ENCODE results near the gene PMEPA1.

Gene PMEPA1

DNA sequence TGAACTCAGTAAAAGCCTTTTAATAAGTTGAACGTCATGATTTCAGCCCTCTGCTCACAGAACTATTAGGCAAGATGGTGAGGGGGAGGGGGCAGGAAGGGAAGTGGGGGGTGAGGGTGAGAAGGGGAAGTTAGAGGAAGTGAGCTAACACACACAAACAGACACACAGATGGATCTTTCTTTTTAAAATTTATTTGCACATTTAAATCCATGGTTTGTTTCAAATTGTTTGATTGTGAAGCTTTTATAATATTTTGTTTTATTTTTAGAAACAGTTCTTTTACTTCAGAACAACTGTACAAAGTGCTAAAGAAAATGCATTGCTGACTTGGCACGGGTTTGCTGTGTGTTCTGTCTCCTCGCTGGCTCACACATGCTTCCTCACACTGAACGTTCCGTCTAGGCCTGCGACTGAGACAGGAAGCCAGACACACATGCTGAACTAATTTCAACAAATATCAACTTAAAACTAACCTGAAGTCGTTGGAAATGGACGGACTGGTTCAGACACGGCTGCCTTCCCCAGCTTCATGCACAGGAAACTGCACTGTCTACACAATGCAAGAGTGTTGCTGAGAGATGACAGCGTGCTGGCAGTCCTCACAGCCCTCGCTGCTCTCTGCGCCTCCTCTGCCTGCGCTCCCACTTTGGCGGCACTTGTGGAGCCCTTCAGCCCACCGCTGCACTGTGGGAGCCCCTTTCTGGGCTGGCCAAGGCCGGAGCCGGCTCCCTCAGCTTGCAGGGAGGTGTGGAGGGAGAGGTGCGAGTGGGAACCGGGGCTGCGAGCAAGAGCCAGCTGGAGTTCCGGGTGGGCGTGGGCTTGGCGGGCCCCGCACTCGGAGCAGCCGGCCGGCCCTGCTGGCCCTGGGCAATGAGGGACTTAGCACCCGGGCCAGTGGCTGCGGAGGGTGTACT lies 81.5 kb downstream of the PMEPA1 start:
- ChIA-PET CTCF (no interaction called here), POLR2A (no interaction called here)
- DNase-seq (ENCODE audit: extremely low spot score), result no peak
- TF ChIP-seq ELF4 (IDR thresholded peaks at IDR 0.05), result no peak
- no peak for TF ChIP-seq CTBP1 (IDR thresholded peaks at IDR 0.05; ENCODE audit: borderline replicate concordance)
- no peak for TF ChIP-seq FOXM1 (IDR thresholded peaks at IDR 0.05; ENCODE audit: borderline replicate concordance)
- no peak for TF ChIP-seq HDGF (IDR thresholded peaks at IDR 0.05; ENCODE audit: borderline replicate concordance)
- no peak for TF ChIP-seq SP1 (IDR thresholded peaks at IDR 0.05)
- TF ChIP-seq FOXA1 (IDR thresholded peaks at IDR 0.05), result no peak
- TF ChIP-seq SUZ12 (IDR thresholded peaks at IDR 0.05), result no peak
- no peak for TF ChIP-seq TARDBP (IDR thresholded peaks at IDR 0.05)
- TF ChIP-seq NFRKB (IDR thresholded peaks at IDR 0.05), result no peak
- no peak for TF ChIP-seq LEF1 (IDR thresholded peaks at IDR 0.05; ENCODE audit: borderline replicate concordance)
- no peak for TF ChIP-seq FOXK2 (IDR thresholded peaks at IDR 0.05)
- TF ChIP-seq, protein P1, sequence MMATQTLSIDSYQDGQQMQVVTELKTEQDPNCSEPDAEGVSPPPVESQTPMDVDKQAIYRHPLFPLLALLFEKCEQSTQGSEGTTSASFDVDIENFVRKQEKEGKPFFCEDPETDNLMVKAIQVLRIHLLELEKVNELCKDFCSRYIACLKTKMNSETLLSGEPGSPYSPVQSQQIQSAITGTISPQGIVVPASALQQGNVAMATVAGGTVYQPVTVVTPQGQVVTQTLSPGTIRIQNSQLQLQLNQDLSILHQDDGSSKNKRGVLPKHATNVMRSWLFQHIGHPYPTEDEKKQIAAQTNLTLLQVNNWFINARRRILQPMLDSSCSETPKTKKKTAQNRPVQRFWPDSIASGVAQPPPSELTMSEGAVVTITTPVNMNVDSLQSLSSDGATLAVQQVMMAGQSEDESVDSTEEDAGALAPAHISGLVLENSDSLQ (IDR thresholded peaks at IDR 0.05), result no peak
- no peak for TF ChIP-seq L3MBTL2 (conservative IDR thresholded peaks at IDR 0.05)
- no peak for TF ChIP-seq BHLHE40 (IDR thresholded peaks at IDR 0.05; ENCODE audit: borderline replicate concordance)
- no peak for TF ChIP-seq ARNT (IDR thresholded peaks at IDR 0.05)
- no peak for TF ChIP-seq ZNF384 (IDR thresholded peaks at IDR 0.05)

DNA sequence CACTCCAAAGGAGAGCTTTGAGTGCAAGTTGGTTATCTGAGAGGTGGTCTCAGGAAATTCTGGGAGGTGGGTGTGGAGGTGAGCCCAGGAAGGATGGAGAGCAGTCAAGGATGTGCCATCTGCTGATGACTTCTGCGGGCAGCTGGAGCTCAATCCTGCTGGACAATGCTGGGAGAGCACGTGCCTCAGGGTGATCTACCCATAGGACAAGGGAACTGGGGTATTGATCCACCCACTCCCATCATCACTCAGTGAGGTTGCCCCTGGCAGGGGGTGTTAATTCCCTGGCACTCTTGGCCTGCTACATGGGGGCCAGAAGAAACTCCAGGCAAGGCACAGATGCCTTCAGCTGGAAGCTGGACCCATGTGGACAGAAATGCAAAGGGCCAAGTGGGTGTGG lies 82.5 kb downstream of the PMEPA1 start:
- no peak for DNase-seq (ENCODE audit: extremely low spot score)
- ChIA-PET CTCF (no interaction called here), POLR2A (no interaction called here)
- TF ChIP-seq HDGF (IDR thresholded peaks at IDR 0.05; ENCODE audit: borderline replicate concordance) (no peak), ARNT (IDR thresholded peaks at IDR 0.05) (no peak), TARDBP (IDR thresholded peaks at IDR 0.05) (no peak), ZNF384 (IDR thresholded peaks at IDR 0.05) (no peak), SUZ12 (IDR thresholded peaks at IDR 0.05) (no peak), NFRKB (IDR thresholded peaks at IDR 0.05) (no peak), L3MBTL2 (conservative IDR thresholded peaks at IDR 0.05) (no peak), LEF1 (IDR thresholded peaks at IDR 0.05; ENCODE audit: borderline replicate concordance) (no peak), ELF4 (IDR thresholded peaks at IDR 0.05) (no peak), FOXK2 (IDR thresholded peaks at IDR 0.05) (no peak), CTBP1 (IDR thresholded peaks at IDR 0.05; ENCODE audit: borderline replicate concordance) (no peak), FOXA1 (IDR thresholded peaks at IDR 0.05) (no peak), BHLHE40 (IDR thresholded peaks at IDR 0.05; ENCODE audit: borderline replicate concordance) (no peak), SP1 (IDR thresholded peaks at IDR 0.05) (no peak), FOXM1 (IDR thresholded peaks at IDR 0.05; ENCODE audit: borderline replicate concordance) (no peak)
- TF ChIP-seq, protein P1 (IDR thresholded peaks at IDR 0.05), result no peak

DNA sequence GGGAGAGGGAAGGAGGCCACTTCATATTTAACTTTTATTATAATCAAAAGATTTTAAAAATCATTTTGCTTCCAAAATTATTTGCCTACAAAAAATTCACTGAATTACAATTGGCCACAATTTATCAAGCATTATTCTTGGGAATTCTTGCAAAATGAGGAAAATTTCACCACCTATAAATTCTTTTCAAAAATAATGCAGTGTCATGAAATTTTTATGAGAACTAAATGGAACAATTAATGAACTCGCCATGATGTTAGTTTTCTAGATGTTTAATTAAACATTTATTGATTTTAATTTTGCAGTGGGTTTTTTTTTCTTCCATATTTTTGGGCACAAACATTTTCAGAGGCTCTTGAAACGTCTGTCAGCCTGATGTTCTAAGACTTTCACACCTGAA lies 83.8 kb downstream of the PMEPA1 start:
- ChIA-PET POLR2A (no interaction called here), CTCF (no interaction called here)
- no peak for TF ChIP-seq L3MBTL2 (conservative IDR thresholded peaks at IDR 0.05)
- DNase-seq (ENCODE audit: extremely low spot score), result no peak

DNA sequence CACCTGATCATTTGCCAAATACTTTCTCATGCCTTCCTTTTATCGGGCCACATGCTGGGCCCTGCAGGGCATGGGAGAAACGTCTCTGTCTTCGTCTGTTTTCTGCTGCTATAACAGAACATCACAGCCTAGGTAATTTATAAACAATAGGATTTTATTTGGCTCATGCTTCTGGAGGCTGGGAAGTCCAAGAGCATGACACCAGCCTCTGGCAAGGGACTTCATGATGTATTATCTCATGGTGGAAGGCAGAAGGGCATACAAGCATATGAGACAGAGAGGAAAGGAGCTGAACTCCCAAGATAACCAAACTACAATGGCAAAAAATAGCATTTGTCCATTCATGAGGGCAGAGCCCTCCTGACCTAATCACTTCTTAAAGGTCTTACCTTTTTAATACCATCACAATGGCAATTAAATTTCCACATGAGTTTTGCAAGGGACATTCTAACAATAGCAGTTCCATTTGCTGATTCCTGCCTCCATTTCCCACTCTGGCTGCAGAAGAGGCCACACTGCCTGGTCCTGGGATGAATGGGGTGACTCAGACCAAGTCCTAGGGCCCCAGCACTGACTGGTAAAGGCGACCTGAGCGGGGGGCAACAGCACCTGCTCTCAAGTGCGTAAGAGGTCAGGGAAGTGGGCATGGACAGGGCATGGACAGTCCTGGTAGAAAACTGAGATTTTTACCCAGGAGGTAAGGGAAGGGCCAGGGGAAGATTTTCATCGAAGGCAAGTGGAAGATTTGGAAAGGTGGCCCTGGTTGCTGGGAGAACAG lies 84.4 kb downstream of the PMEPA1 start:
- CTCF ChIA-PET, result interaction anchor here (1.3 kb wide), 1 partner anchor 557 kb away, joined by 3 read pairs; no protein-coding TSS in a partner anchor
- no peak for DNase-seq (ENCODE audit: extremely low spot score)
- POLR2A ChIA-PET, result no interaction called here
- TF ChIP-seq FOXA1 (IDR thresholded peaks at IDR 0.05) (no peak), FOXM1 (IDR thresholded peaks at IDR 0.05; ENCODE audit: borderline replicate concordance) (no peak), ELF4 (IDR thresholded peaks at IDR 0.05) (no peak), FOXK2 (IDR thresholded peaks at IDR 0.05) (no peak), CTBP1 (IDR thresholded peaks at IDR 0.05; ENCODE audit: borderline replicate concordance) (no peak), LEF1 (IDR thresholded peaks at IDR 0.05; ENCODE audit: borderline replicate concordance) (no peak), HDGF (IDR thresholded peaks at IDR 0.05; ENCODE audit: borderline replicate concordance) (no peak), ARNT (IDR thresholded peaks at IDR 0.05) (no peak), ZNF384 (IDR thresholded peaks at IDR 0.05) (no peak), SP1 (IDR thresholded peaks at IDR 0.05) (no peak), L3MBTL2 (conservative IDR thresholded peaks at IDR 0.05) (no peak), NFRKB (IDR thresholded peaks at IDR 0.05) (no peak), BHLHE40 (IDR thresholded peaks at IDR 0.05; ENCODE audit: borderline replicate concordance) (no peak), SUZ12 (IDR thresholded peaks at IDR 0.05) (no peak), TARDBP (IDR thresholded peaks at IDR 0.05) (no peak)
- TF ChIP-seq, protein P1 (IDR thresholded peaks at IDR 0.05), result no peak

DNA sequence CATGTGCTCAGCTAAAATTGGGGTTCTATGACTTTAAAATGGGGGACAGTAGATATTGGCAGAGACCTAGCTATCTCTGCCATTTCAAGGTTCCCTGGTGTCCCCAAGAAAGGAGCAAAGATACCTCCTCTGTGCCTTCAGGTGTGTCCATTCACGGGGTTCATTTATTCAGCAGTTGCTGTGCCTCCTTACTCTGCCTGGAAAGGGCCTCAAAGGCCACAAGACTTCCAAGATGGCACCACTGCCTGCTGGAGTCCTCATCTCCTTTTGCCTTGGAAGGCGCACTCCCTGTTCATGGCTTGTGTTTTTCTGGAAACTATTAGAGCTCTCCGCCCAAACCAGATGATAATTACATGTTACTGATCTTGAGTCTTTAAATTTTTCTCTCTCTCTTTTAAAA lies 85.7 kb downstream of the PMEPA1 start:
- TF ChIP-seq HDGF (IDR thresholded peaks at IDR 0.05; ENCODE audit: borderline replicate concordance), result no peak
- TF ChIP-seq L3MBTL2 (conservative IDR thresholded peaks at IDR 0.05), result no peak
- no peak for TF ChIP-seq BHLHE40 (IDR thresholded peaks at IDR 0.05; ENCODE audit: borderline replicate concordance)
- no peak for TF ChIP-seq LEF1 (IDR thresholded peaks at IDR 0.05; ENCODE audit: borderline replicate concordance)
- TF ChIP-seq ARNT (IDR thresholded peaks at IDR 0.05), result no peak
- no peak for TF ChIP-seq SP1 (IDR thresholded peaks at IDR 0.05)
- no peak for TF ChIP-seq NFRKB (IDR thresholded peaks at IDR 0.05)
- TF ChIP-seq ELF4 (IDR thresholded peaks at IDR 0.05), result no peak
- no peak for TF ChIP-seq FOXM1 (IDR thresholded peaks at IDR 0.05; ENCODE audit: borderline replicate concordance)
- TF ChIP-seq ZNF384 (IDR thresholded peaks at IDR 0.05), result no peak
- TF ChIP-seq CTBP1 (IDR thresholded peaks at IDR 0.05; ENCODE audit: borderline replicate concordance), result no peak
- TF ChIP-seq FOXA1 (IDR thresholded peaks at IDR 0.05), result no peak
- no peak for TF ChIP-seq SUZ12 (IDR thresholded peaks at IDR 0.05)
- TF ChIP-seq TARDBP (IDR thresholded peaks at IDR 0.05), result no peak
- TF ChIP-seq FOXK2 (IDR thresholded peaks at IDR 0.05), result no peak
- ChIA-PET CTCF (interaction anchor here (1.3 kb wide), 1 partner anchor 558 kb away, joined by 3 read pairs; no protein-coding TSS in a partner anchor), POLR2A (no interaction called here)
- DNase-seq (ENCODE audit: extremely low spot score), result no peak

All from HEK293T (cell line).